NCI-H510A (cell line): ENCODE measurements around the gene EVI5.
"Not testable (repeated sequence)": the region's sequence is repeated elsewhere in the genome, so short reads cannot be mapped to it uniquely, and the experiment has no call there.

Experiments used
- DNase-seq: peaks from one replicate; lab custom pipeline; 2025; lab: John Stamatoyannopoulos, UW

EVI5 gene

GRCh38 chr1:92690212-92690906, 94.5 kb downstream of the EVI5 start:
- DNase-seq, result no peak

GRCh38 chr1:92679980-92680379, 104.9 kb downstream of the EVI5 start:
- DNase-seq, result no peak

- DNase-seq, result no peak
Measured at GRCh38 chr1:92663775-92664174, 121.1 kb downstream of the EVI5 start.

- no peak for DNase-seq
Measured at GRCh38 chr1:92662048-92662447, 122.9 kb downstream of the EVI5 start.

- no peak for DNase-seq
Measured at GRCh38 chr1:92657701-92658100, 127.2 kb downstream of the EVI5 start.

GRCh38 chr1:92655197-92655801, 129.6 kb downstream of the EVI5 start:
- no peak for DNase-seq

DNA sequence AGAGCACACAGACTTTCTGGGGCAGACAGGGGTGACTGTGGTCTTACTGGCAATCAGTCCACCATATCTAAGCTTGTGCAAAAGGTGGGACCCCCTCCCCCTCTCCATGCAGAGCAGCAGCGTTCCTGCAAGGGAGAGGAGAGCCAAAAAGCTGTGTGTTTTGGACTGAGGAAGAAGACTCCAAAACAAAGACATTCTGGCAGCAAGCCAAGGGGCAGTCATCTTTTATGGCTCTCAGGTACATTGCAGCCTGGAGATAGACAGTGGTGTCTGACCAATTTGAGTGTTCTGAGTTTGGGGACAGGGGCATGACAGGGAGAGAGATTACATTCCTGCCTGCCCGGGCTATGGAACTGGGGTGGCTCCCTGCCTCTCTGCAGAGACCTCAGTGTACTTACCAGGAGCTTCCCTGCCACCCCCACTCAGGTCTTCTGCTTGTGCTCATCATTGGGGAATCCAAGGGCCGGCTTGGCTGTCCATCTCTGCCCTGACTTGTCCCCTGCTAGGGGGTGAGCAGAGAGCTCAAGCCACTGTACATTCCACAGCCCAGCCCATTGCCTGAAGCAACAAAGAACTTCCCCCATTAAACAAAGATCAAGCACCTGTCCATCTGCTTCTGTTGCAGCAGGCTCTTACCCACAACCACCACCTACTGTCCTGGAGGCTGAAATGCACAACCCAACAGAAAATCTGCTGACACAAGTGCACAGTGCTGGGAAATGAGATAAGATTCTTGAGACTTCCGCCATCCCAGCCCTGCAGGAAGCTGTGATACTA, 131.1 kb downstream of the EVI5 start:
- no peak for DNase-seq

DNA sequence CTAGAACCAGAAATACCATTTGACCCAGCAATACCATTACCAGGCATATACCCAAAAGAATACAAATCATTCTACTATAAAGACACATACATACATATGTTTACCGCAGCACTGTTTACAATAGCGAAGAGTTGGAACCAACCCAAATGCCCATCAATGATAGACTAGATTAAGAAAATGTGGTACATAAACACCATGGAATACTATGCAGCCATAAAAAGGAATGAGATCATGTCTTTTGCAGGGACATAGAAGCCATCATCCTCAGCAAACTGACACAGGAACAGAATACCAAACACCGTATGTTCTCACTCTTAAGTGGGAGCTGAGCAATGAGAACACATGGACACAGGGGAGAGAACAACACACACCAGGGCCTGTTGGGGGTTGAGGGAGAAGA, 144.2 kb downstream of the EVI5 start:
- not testable (repeated sequence) for DNase-seq

DNA sequence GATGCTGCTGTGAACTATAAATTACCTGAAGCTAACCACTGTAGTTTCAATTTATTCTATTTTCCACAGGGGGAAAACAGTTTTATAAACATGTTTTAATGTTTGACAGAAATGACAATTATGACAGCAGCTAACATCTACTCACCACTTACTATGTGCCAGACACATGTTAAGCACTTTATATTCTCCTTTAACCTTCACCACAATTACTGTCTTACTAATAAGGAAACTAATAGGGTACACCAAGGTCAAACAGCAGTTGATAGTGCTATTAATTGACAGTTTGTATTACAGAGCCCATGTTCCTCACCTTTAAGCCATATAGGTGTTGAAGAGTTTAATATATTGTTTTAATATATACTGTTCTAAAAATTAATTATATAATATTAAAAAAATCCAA, 146.4 kb downstream of the EVI5 start:
- DNase-seq, result no peak

- DNase-seq, result not testable (repeated sequence)
Measured at GRCh38 chr1:92635203-92635602, 149.7 kb downstream of the EVI5 start.

GRCh38 chr1:92623187-92623778, 161.6 kb downstream of the EVI5 start:
- no peak for DNase-seq

GRCh38 chr1:92619466-92620189, 165.3 kb downstream of the EVI5 start:
- DNase-seq, result no peak

DNA sequence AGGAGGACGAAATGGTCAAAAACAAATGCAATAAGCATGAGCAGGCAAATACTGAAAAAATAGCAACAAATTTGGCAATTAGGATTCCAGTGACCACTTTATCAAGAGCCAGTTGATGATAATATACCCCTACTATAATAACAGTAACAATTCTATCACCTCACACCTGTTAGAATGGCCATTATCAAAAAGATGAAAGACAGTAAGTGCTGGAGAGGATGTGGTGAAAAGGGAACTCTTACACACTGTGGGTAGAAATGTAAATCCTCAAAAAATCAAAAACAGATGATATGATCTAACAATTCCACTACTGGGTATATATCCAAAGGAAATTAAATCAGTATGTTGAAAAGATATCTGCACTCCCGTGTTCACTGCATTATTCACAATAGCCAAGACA, 183.9 kb downstream of the EVI5 start:
- DNase-seq, result no peak

DNA sequence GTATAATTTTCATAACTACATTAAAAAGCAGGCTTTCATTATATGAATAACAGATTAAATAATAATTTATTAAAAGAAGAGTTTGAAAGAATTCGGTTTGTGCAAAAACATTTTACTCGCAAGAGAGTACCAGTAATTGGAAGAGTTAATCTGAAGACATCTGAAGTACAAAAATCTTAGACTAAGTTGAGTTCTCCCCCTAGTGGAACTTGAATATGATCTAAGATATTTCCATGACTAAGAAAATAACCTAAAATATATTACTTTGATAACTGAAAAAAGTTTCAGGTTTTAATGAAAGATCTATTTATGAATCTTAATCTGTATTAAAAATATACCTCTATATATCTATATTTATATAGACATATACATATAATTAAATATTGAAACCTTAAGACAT, 185.7 kb downstream of the EVI5 start:
- DNase-seq, result no peak

- DNase-seq, result not testable (repeated sequence)
Measured at GRCh38 chr1:92589361-92589760, 195.5 kb downstream of the EVI5 start.

- no peak for DNase-seq
Measured at GRCh38 chr1:92587445-92587844, 197.5 kb downstream of the EVI5 start.

DNA sequence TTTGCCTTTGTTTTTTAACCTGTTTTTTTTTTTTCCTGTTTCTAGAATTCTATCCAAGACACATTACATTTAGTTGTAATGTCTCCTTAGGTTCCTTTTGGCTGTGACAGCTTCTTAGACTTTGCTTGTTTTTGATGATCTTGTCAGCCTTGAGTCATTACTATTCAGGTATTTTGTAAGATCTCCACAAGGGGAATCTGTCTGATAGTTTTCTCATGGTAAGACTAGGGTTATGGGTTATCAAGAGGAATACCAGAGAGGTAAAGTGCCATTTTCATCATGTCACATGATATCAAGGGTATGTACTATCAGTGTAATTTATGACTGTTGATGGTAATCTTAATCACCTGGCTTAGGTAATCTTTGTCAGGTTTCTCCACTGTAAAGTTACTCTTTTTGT, 199.1 kb downstream of the EVI5 start:
- no peak for DNase-seq

- DNase-seq, result not testable (repeated sequence)
Measured at GRCh38 chr1:92584810-92585209, 200.1 kb downstream of the EVI5 start.

DNA sequence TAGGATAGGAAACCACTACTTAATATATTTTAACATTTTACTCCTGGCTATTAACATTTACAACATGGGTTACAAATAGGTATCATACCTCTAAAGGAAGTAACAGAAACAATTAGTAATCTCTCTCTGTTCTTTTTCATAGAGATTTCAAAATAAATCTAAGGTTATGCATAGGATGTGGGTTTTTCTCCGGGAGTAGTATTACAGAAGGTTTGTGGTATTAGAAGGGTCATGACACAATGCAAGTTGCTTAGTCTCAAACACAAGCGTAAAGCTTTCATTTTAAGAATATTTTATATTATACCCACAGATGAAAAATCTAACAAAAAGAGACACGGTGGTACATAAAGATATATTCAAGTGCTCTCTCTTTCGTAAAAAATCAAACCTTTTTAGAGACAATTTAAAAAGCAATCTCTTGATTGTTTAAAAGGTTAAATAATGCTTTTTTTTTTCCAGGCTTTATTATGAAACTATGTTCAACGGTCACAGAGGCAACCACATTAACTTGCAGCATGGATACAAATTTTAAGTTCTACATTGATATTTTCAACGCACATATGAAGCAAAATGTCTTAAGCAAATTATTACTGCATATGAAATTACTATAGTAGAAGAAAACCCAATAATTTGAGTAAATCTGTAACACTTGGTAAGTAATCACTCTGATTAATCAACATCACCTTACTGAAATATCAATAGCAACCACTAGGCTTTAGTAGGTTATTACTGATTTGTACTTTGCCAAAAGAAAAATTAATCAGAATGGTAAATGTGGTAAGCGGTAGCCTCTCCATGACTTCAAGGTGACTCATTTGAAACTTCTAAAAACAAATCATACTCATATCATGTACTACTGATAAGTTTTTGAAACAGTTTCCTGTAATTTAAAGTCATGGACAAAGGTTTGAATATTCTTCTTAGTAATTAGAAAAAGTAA, 200.8 kb downstream of the EVI5 start:
- DNase-seq, result no peak

DNA sequence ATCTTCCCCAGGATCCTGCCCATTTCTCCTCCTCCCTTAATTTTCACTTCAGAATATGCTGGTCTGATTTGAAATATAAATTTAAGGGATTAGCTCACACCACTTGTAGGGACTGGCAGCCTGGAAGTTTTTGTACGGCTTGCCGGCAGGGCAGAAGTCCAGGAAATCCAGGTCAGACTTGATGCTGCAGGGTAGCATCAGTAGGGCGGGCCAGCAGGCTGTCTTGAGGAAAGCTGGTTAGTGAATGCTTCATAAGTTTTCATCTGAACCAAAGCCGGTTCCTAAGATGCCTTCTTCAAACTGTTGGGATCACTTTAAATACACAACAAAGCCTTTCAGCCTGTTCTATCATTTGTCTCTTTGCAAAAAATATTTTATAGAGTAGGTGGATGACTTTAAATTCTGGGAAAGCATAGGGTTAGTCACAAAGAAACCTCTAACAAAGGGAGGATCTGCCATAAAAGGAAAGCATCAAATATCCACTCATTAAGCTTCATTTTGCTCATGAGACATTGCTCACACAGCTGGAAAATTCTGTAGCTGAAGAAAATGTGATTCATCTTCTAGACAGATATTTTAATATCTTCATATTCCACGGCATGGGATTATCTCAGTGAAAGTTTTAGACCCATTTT, 207.5 kb downstream of the EVI5 start:
- no peak for DNase-seq
